HTR-8/SVneo (cell line): Measurements from ENCODE around the gene PIP4K2B.
"Not testable (repeated sequence)": the region's sequence is repeated elsewhere in the genome, so short reads cannot be mapped to it uniquely, and the experiment has no call there.

Experiments used
- DNase-seq: peaks from one replicate; pipeline ENCODE4 v3.0.0; 2011; ENCODE audit warnings: low spot score, mixed read lengths; ENCODE audit not compliant: insufficient read length
- FAIRE-seq: peaks from 2 replicates; lab custom pipeline; 2011; peaks lifted over from hg19 to GRCh38; lab: Jason Lieb, UNC

The PIP4K2B gene

GRCh38 chr17:38732376-38733281, 66.7 kb downstream of the PIP4K2B start:
- no peak for DNase-seq

GRCh38 chr17:38731526-38732294, 67.6 kb downstream of the PIP4K2B start:
- no peak for FAIRE-seq
- no peak for DNase-seq

More at GRCh38 chr17:38732376-38733281, 66.7 kb downstream of the PIP4K2B start:
- FAIRE-seq: no peak

GRCh38 chr17:38730526-38731379, 68.6 kb downstream of the PIP4K2B start:
- DNase-seq (peak; percentile 68), FAIRE-seq (no peak)

GRCh38 chr17:38729886-38730525, 69.3 kb downstream of the PIP4K2B start, which contains the start of gene CISD3:
CISD3 (plus strand) TSS chr17:38730341; CDS start chr17:38730359, 18 bp downstream.
- peak; percentile 92 for DNase-seq
- no peak for FAIRE-seq

- no peak for FAIRE-seq
Measured at GRCh38 chr17:38729368-38729885, 69.9 kb downstream of the PIP4K2B start.

GRCh38 chr17:38728290-38728831, 71.0 kb downstream of the PIP4K2B start:
- DNase-seq (no peak), FAIRE-seq (no peak)

More at GRCh38 chr17:38729368-38729885, 69.9 kb downstream of the PIP4K2B start:
- no peak for DNase-seq

GRCh38 chr17:38727736-38728135, 71.6 kb downstream of the PIP4K2B start:
- no peak for FAIRE-seq
- no peak for DNase-seq

GRCh38 chr17:38726145-38726544, 73.2 kb downstream of the PIP4K2B start:
- not testable (repeated sequence) for DNase-seq, FAIRE-seq

GRCh38 chr17:38725066-38725465, 74.3 kb downstream of the PIP4K2B start:
- FAIRE-seq (no peak), DNase-seq (no peak)

GRCh38 chr17:38724337-38724988, 74.9 kb downstream of the PIP4K2B start:
- FAIRE-seq (no peak), DNase-seq (no peak)

GRCh38 chr17:38721802-38722201, 77.6 kb downstream of the PIP4K2B start:
- DNase-seq: no peak
- FAIRE-seq: no peak

- DNase-seq (no peak), FAIRE-seq (no peak)
Measured at GRCh38 chr17:38720941-38721340, 78.4 kb downstream of the PIP4K2B start.

- DNase-seq: no peak
- no peak for FAIRE-seq
Measured at GRCh38 chr17:38719943-38720641, 79.3 kb downstream of the PIP4K2B start.

GRCh38 chr17:38719289-38719942, 79.9 kb downstream of the PIP4K2B start:
- no peak for DNase-seq

GRCh38 chr17:38717139-38717745, 82.1 kb downstream of the PIP4K2B start:
- no peak for FAIRE-seq
- DNase-seq: no peak

More at GRCh38 chr17:38719289-38719942, 79.9 kb downstream of the PIP4K2B start:
- no peak for FAIRE-seq

- no peak for DNase-seq
- FAIRE-seq: no peak
Measured at GRCh38 chr17:38716368-38717005, 82.9 kb downstream of the PIP4K2B start.
